ENCODE data around the gene FYTTD1.
A peak's percentile ranks its signal among the peaks of the same experiment; 100 is the strongest.

The FYTTD1 gene

GRCh38 chr3:197746209-197746608 is 3.5 kb upstream of the FYTTD1 start:
- no peak for DNase-seq (ENCODE audit: low read depth in 1 of 2, low spot score in 1 of 2)
- Histone ChIP-seq H3K4me3 (replicated peaks; ENCODE audit: insufficient read depth, low read length) (no peak overlapping the region), H3K27me3 (ENCODE audit: insufficient read depth, poor library complexity, severe bottlenecking) (no peaks in the 10 kb centered on the region), H3K27ac (replicated peaks) (no peak overlapping the region)
- TF ChIP-seq GABPA (IDR thresholded peaks at IDR 0.05; ENCODE audit: low read depth) (no peak), POLR2AphosphoS5 (IDR thresholded peaks at IDR 0.05; ENCODE audit: low read depth) (no peak), CTCF (IDR thresholded peaks at IDR 0.05; ENCODE audit: insufficient read depth, low read length) (no peak), SPI1 (IDR thresholded peaks at IDR 0.05; ENCODE audit: borderline replicate concordance, low read depth) (no peak)
- TF ChIP-seq, protein P1, sequence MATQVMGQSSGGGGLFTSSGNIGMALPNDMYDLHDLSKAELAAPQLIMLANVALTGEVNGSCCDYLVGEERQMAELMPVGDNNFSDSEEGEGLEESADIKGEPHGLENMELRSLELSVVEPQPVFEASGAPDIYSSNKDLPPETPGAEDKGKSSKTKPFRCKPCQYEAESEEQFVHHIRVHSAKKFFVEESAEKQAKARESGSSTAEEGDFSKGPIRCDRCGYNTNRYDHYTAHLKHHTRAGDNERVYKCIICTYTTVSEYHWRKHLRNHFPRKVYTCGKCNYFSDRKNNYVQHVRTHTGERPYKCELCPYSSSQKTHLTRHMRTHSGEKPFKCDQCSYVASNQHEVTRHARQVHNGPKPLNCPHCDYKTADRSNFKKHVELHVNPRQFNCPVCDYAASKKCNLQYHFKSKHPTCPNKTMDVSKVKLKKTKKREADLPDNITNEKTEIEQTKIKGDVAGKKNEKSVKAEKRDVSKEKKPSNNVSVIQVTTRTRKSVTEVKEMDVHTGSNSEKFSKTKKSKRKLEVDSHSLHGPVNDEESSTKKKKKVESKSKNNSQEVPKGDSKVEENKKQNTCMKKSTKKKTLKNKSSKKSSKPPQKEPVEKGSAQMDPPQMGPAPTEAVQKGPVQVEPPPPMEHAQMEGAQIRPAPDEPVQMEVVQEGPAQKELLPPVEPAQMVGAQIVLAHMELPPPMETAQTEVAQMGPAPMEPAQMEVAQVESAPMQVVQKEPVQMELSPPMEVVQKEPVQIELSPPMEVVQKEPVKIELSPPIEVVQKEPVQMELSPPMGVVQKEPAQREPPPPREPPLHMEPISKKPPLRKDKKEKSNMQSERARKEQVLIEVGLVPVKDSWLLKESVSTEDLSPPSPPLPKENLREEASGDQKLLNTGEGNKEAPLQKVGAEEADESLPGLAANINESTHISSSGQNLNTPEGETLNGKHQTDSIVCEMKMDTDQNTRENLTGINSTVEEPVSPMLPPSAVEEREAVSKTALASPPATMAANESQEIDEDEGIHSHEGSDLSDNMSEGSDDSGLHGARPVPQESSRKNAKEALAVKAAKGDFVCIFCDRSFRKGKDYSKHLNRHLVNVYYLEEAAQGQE (IDR thresholded peaks at IDR 0.05; ENCODE audit: insufficient replicate concordance, low read depth): no peak

DNA sequence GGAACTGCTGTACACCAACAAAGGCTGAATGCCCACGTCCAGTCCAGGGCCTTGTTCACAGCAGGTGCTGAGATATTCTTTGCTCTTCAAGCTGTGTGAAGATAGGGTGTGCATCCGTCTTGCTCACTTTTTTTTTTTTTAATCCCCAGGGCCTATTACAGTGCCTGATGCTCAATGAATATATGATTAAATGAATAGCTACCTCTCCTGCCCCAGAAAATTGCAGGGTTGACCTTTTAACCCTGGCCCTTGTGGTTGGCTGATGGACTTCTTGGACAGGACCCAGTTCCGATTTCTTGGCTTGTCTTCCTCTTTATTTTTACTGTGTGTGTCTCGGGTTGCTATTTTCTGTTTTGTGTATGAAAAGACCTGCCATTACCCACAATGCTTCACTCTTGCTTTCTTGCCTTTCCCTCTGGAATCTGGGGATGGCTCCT is 2.9 kb upstream of the FYTTD1 start:
- TF ChIP-seq, protein P1 (IDR thresholded peaks at IDR 0.05; ENCODE audit: insufficient replicate concordance, low read depth): no peak
- TF ChIP-seq GABPA (IDR thresholded peaks at IDR 0.05; ENCODE audit: low read depth): no peak
- TF ChIP-seq CTCF (IDR thresholded peaks at IDR 0.05; ENCODE audit: insufficient read depth, low read length): no peak
- TF ChIP-seq SPI1 (IDR thresholded peaks at IDR 0.05; ENCODE audit: borderline replicate concordance, low read depth): peak; percentile 75; the same call in 1 of the 2 replicates
- no peak for TF ChIP-seq POLR2AphosphoS5 (IDR thresholded peaks at IDR 0.05; ENCODE audit: low read depth)
- Histone ChIP-seq H3K4me3 (replicated peaks; ENCODE audit: insufficient read depth, low read length) (no peak overlapping the region), H3K27me3 (ENCODE audit: insufficient read depth, poor library complexity, severe bottlenecking) (no peaks in the 10 kb centered on the region), H3K27ac (replicated peaks) (peak overlapping the region; percentile 22)
- peak; percentile 35 to 42 for DNase-seq (ENCODE audit: low read depth in 1 of 2, low spot score in 1 of 2)

DNA sequence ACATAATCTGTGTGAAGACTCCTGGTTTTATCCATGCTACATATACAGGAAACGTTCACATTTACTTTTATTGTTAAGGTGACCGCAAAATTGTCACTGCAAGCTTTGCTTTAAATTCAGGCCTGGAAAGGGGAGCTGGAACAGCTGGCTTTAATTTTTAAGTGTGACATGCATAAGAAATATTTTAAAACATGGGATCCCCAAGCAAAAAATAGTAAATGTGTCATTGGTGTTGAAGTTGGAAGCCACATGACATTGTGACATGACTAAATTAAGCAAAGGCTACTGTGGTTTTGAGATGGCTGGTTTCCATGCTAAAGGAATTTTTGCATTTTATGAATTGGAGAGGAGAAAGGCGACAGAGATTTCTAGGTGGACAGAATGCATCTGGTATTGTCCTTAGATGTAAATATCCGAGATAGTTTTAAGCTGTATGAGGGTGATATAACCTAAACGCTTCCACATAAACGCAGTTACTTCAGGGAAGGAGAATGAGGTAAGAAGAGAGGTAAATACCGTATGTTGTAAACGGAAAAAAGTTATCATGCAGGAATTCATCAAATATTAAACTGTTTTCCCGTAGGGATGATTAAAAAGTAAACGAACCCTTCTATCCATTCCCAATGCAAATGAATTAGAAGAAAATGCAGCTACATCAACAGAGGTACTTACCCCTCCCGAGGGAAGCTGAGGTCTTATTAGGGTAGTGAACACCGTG is 927 bp upstream of the FYTTD1 start:
- no peaks in the 10 kb centered on the region for H3K27me3 ChIP-seq (ENCODE audit: insufficient read depth, poor library complexity, severe bottlenecking)
- peak overlapping the region; percentile 67; the same call in 1 of the 2 replicates for H3K4me3 ChIP-seq (replicated peaks; ENCODE audit: insufficient read depth, low read length)
- H3K27ac ChIP-seq (replicated peaks): peak overlapping the region; percentile 51
- no peak for DNase-seq (ENCODE audit: low read depth in 1 of 2, low spot score in 1 of 2)
- TF ChIP-seq CTCF (IDR thresholded peaks at IDR 0.05; ENCODE audit: insufficient read depth, low read length) (no peak), POLR2AphosphoS5 (IDR thresholded peaks at IDR 0.05; ENCODE audit: low read depth) (no peak), SPI1 (IDR thresholded peaks at IDR 0.05; ENCODE audit: borderline replicate concordance, low read depth) (no peak), GABPA (IDR thresholded peaks at IDR 0.05; ENCODE audit: low read depth) (no peak)
- TF ChIP-seq, protein P1 (IDR thresholded peaks at IDR 0.05; ENCODE audit: insufficient replicate concordance, low read depth): no peak
